ENCODE measurements around the gene GALNT2.

- TF ChIP-seq POLR2A (IDR thresholded peaks at IDR 0.05; ENCODE audit: low read length): no peak
- no peak for TF ChIP-seq GATA1 (IDR thresholded peaks at IDR 0.05; ENCODE audit: low read depth, low read length)
These were observed 241.0 kb downstream of the GALNT2 start for GRCh38 chr1:230308039-230308438.
